ENCODE measurements around the gene DNAI4. TPM values are rescaled to one million over a fixed set of nuclear protein-coding genes. Genes with fewer than 3 reads are reported as not detected.
"Not testable (repeated sequence)": the region's sequence is repeated elsewhere in the genome, so short reads cannot be mapped to it uniquely, and the experiment has no call there.

DNAI4 gene, protein sequence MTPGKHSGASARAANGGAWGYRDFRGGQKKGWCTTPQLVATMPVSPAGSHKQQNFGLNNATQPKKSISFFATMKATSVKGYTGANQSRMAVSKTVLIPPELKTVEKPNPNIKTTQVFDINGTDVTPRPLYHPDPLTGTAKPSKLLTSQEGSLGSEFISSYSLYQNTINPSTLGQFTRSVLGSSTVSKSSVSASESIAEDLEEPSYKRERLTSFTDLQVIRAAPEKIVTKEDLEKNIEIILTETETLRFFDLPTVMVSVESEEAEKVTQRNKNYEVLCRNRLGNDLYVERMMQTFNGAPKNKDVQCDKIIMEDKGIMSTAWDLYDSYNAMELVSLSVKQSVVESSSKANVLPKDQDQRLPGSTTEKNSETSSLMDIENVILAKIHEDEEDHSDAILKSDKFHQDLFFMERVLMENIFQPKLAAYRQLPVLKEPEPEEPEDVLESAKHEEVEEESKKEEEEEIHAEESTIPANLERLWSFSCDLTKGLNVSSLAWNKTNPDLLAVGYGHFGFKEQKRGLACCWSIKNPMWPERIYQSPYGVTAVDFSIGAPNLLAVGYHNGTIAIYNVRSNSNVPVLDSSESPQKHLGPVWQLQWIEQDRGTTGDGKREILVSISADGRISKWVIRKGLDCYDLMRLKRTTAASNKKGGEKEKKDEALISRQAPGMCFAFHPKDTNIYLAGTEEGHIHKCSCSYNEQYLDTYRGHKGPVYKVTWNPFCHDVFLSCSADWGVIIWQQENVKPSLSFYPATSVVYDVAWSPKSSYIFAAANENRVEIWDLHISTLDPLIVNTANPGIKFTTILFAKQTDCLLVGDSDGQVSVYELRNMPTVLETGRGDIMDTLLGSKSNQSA
- total RNA-seq = 0.51 and 2.7 TPM in 2 replicates

DNA sequence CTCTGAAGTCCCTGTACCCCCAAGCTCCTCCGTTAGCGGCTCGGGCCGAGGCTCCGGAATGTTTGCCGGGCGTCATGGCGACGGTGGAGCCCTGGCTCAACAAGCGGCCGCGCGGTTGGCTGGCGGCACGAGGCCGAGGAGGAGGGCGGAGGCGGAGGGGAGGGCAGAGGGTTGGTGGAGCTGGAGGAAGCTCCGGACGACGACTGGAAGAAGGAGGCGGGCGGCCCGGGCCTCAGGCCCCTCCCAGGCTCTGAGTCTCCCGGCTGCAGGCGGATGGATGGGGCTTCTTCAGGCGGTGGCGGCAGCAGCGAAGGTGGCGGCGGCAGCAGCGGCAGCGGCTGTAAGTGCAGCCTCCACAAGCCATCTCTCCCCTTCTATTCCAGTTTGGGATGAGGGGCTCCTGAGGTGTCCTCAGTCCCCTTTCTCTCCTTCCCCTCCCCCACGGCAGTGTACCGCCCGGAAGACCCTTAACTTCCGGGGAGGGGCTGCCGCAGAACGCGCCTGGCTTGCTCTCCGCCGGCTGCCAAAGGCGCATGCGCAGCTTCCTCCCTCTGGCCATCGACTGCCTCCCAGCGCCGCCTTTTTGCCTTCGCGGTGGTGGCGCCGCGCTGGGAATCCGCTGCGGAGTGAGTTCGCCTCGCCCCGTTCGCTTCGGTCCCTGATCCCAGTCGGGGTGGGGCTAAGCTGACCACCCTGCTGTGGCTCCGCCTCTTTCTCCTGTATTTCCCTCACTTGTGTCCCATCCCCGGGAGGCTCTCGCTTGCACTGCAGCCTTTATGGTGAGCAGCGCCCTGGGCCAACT, at the start of gene DNAI4, which contains the start of gene MIER1:
TSS of gene DNAI4 (minus strand) at position 101 of the 802 bp plus-strand sequence. CDS start at position 76, 25 bp downstream.
TSS of gene MIER1 (plus strand) at position 235 of the 802 bp plus-strand sequence. CDS start at position 274, 39 bp downstream.
- intact Hi-C loops (cut with micrococcal nuclease) = loop anchor here (1.0 to 10.0 kb wide), 13 partner anchors 9 to 1959 kb away; partner anchors contain the start of genes DEPDC1, GADD45A, JAK1 and LEPR

DNA sequence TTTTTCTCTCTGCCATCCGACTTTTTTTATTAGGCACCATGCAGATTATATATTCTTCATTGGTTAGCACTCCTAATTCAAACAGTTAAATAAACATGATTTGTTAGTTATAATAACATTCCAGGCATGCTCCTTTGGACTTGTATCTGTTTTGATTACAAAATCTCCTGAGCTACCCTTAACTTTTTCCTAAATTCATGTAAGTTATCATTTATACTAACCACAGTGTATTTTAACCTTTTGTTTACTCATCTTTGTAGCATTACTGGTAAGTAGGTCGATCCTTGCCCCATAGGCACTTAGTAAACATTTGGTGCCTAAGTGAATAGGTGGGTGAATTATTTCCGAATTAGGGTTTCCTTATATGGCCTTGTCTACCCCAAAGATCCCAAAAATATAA, 43.9 kb upstream of the DNAI4 start:
- intact Hi-C loops (cut with micrococcal nuclease) = no loop called here

DNA sequence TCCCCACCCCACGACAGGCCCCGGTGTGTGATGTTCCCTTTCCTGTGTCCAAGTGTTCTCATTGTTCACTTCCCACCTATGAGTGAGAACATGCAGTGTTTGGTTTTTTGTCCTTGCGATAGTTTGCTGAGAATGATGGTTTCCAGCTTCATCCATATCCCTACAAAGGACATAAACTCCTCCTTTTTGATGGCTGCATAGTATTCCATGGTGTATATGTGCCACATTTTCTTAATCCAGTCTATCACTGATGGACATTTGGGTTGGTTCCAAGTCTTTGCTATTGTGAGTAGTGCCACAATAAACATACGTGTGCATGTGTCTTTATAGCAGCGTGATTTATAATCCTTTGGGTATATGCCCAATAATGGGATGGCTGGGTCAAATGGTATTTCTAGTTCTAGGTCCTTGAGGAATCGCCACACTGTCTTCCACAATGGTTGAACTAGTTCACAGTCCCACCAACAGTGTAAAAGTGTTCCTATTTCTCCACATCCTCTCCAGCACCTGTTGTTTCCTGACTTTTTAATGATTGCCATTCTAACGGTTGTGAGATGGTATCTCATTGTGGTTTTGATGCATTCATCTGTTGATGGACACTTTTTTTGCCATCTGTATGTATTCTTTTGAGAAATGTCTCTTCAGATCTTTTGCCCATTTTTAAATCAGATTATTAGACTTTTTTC, 41.7 kb upstream of the DNAI4 start:
- intact Hi-C loops (cut with micrococcal nuclease) = not testable (repeated sequence)

DNA sequence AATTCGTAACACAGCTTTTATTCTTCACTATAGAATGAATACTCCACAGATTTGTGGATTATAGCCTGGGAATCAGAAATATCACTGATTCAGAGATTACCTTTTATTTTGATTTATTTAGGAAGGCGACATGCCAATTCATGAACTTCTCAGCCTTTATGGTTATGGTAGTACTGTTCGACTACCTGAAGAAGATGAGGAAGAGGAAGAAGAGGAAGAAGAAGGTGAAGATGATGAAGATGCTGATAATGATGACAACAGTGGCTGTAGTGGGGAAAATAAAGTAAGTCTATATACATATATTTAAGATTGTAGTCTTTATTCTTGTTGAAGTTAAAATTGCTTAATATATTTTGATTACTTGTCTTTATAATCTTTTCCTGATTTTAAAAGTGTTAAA, 33.3 kb upstream of the DNAI4 start:
- intact Hi-C loops (cut with micrococcal nuclease) = no loop called here

DNA sequence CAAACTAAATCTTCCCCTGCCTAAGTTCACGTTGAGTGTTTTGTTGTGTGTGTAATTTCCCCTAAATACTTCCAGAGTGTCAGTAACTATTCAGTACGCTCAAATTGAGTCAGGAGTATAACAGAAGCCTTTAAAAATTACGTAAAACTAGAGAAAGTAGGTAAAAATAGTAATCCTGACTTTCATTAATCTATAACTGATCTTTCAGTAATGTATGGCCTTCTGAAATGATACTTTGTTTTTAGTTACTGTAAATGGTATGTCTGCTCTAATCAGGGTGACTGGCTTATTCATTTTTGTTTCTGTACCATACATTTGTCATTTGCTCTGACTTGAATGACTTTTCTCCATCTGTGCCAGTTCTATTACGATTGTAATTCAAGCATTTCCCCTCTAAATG, 29.6 kb upstream of the DNAI4 start:
- intact Hi-C loops (cut with micrococcal nuclease) = no loop called here

DNA sequence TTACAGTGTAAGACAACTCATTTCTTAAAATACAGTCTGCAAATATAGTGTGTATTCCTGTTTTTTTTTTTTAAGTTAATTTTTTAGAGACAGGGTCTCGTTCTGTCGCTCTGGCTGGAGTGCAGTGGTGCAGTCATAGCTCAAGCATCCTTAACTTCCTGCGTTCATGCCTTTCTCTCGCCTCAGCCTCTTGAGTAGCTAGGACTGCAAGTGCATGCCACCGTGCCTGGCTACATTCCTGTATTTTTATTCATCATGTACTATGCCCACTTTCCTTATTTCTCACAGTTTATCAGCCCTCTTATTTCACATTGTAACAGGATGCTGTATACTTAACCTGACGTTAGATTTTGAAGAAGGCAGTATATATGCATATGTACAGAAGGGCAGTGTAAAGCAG, 26.9 kb upstream of the DNAI4 start:
- intact Hi-C loops (cut with micrococcal nuclease) = no loop called here

DNA sequence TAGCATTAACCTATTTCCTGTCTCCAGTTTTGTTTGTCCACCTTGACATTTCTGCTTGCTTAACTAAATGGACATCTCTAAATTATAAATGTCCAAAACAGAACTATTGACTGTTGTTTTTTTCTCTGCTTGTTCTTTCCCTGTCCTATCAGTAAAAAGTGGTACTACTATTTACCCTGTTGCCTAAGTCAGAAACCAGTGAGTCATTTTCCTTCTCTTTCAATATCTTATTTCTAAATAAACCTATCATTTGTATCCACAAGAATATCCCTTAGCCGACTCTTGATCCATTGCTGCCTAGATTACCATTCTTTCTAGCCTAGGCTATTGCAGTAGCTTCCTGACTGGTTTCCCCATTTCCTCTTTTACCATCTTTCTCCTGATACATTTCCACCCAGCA, 22.6 kb upstream of the DNAI4 start:
- intact Hi-C loops (cut with micrococcal nuclease) = no loop called here

DNA sequence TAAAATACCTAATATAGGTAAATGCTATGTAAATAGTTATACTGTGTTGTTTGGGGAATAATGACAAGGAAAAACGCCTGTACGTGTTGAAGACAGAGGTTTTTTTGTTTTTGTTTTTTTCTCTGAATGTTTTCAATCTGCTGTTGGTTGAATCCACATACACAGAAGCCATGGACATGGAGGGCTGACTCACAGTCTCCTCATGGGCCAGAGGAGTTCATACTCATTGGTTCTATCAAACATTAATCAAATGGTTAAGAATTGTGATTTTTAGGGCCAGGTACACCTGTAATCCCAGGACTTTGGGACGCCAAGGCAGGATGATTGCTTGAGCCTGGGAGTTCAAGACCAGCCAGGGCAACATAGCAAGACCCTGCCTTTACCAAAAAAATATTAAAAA, 20.7 kb upstream of the DNAI4 start:
- intact Hi-C loops (cut with micrococcal nuclease) = no loop called here

DNA sequence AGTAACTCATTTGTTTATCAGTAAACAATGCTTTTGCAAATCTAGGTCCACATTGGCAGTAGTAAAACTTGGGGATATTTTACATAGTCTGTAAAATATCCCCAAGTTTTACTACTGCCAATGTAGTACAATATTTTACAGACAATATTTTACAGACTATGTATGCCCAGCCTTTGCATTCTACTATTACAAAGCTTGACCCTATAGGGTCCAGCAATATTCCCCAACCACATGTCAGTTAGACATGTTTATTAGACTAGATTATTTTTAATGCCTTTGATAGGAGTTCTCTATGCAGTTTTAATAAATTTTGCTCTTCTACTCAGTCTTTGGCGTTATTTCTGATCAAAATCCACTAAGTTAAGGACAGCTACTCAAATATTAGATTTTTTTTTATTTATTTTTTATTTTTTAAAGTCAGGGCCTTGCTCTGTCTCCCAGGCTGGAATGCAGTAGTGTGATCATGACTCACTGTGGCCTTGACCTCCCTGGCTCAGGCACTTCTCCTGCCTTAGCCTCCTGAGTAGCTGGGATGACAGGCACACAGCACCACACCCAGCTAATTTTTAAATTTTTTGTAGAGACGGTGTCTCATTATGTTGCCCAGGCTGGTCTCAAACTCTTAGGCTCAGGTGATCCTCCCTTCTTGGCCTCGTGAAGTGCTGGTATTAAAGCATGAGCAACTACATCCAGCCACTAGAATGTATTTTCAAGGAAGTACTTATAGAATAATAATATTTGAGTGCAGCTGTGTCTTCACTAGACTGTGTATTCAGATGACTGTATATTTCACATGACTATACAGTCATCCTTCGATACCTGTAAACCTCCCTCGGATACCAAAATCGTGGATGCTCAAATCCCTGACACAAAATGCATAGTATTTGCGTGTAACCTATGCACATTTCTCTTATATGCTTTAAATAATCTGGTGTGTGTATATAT, 19.9 kb upstream of the DNAI4 start:
- intact Hi-C loops (cut with micrococcal nuclease) = no loop called here

DNA sequence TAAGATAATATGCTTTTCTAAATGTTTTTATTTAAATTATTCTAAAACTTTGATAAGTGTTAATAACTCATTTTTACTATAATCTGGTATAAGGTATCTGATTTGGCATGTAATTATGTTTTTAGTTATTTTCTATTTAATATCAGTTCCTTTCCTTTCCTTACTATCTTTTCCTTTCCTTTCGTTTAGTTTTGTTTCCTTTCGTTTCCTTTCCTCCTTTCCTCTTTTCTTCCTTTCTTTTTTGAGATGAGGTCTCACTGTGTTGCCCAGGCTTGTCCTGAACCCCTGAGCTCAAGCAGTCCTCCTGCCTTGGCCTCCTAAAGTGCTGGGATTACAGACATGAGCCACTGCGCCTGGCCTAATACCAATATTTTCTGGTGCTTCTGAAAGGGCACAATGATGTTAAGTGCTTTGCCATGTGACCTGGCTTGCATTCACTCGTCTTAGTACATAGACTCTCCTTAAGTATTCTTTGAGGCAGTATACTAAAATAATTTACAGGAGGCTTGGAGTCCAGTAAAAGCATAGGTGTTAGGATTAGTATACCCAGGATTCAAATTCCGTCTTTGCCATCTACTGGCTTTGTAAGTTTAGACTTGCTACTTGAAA, 18.8 kb upstream of the DNAI4 start:
- intact Hi-C loops (cut with micrococcal nuclease) = no loop called here

DNA sequence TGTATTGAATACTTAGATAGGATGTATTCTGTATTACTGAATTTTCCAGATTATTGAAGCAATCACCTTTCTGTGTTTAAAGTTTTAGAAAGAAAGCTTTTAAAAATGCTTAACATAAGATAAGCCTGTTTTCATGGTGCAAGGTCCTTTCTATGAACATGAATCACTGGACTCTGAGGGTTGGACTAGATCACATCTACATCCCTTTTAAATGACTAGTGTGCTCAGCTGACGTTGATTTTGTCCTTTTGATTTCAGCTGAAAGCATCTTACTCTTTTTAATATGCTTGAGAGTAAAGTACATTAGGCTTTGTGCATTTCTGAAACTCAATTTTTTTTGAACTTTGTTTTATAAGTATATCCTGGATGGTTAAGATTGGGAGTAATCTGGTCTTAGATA, 16.3 kb upstream of the DNAI4 start:
- intact Hi-C loops (cut with micrococcal nuclease) = no loop called here

DNA sequence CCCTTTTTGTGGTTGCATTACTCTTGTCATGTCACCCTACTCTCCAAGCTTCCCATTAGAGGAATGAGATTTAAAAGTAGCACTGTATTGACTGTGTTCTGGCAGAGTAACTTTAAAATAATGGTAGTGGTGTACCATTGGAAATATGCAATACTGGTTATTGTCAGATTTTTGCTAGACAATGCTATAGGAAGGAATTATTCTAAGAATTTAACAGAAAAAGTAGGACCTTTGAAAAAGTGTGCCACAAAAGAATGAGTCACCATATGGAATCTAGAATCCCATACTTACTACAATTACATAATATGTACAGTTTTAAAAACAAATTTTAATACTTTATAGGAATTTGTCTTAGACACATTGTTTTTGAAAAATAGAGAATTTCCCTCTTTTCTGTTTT, 14.0 kb upstream of the DNAI4 start:
- intact Hi-C loops (cut with micrococcal nuclease) = loop anchor here (10.0 kb wide), 1 partner anchor 494 kb away; no protein-coding TSS in a partner anchor

DNA sequence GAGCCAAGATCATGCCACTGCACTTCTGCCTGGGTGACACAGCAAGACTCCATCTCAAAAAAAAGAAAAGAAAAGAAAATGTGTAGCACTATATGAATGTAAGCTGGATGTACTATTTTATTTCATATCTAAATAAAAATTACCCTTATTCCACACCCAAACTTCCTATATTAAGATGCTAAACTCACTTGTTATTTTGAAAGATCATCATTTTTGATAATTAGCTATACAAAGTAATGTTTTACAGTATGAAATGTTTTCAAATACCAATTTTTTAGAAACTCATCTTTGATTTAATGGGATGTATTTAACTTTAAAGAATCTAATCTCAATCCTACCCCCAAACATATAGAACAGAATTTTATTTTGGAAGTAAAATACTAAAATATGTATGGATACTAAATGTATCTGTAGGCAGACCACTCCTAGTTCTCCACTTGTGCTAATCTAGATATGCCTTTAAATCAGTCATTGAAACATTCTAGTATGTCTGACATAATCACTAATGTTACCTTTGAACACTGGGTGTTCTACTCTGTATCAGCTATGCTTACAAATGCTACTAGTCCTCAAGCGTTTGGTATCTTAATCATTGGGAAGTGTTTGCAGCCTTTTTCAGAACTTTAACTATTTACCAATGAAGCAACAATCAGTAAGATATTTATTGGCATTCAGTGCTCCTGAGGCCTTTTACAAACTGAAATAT, 13.0 kb upstream of the DNAI4 start:
- intact Hi-C loops (cut with micrococcal nuclease) = loop anchor here (10.0 kb wide), 1 partner anchor 493 kb away; no protein-coding TSS in a partner anchor

DNA sequence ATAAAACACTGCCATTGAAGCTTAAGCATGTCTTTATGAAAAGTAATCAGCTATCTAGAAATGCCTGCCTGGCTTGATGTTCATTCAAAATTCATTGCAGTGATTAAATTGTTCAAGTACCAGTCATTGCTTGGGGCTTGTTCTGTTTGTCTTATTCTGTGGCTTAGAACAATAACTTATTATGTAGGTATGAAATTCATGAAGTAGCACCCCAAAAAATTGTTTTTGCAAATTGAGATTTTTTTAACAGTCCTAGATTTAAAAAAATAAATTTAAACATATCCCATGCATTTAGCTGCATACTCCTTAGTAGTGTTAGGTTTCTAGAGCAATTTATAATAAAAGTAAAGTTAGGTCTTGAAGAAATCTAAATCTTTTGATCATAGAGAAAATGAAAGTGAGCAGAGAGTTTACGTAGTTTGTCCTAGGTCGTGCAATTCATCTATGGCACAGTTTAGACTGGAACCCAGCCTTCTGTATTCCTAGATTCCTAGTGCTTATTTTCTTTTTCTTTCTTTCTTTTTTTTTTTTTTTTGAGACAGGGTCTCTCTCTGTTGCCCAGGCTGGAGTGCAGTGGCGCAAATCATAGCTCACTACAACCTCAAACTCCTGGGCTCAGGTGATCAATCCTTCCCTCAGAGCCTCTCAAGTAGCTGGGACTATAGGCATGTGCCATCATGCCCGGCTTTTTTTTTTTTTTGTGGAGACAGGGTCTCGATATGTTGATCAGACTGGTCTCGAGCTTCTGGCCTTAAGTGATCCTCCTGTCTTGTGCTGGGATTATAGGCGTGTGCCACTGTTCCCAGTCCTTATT, 9.4 kb upstream of the DNAI4 start:
- intact Hi-C loops (cut with micrococcal nuclease) = loop anchor here (1.0 to 10.0 kb wide), 7 partner anchors 9 to 1867 kb away; no protein-coding TSS in a partner anchor

DNA sequence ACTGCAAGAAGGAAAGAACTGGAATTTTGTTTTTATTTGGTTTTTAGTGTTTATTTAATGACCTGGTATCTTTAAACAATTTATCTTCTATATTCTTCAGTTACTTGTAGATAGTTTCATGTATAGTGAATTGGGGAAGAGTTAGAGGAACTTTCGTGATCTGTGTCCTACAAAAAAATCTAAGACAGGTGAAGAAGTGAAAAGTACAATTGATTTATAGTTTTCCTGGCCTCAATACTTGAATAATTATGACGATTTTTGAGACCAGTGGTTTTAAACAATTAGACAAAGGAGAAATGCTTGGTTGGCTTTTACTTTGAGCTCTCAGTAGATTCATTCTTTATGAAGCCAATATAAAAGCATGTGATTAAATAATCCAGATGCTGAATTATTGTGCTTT, 7.6 kb upstream of the DNAI4 start:
- intact Hi-C loops (cut with micrococcal nuclease) = loop anchor here (5.0 to 10.0 kb wide), 5 partner anchors 380 to 1865 kb away; no protein-coding TSS in a partner anchor

DNA sequence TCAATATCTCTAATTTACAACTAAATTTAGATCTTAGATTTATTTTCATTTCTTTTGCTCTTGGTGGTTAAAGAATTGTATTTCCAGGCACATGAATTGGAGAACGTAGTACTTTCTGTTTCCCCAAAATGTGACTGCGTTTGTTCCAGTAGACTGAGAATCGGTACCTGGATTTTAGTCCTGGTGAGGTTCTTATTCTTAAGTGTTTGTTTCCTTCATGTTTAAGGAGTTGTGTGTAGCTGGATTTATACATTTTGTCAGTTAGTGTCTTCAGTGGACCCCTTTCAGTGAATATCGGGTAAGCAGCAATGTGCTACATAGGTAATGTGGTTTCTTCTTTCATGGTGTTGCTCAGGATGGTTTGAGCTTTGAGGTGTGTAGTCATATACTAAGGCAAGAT, 6.9 kb upstream of the DNAI4 start:
- intact Hi-C loops (cut with micrococcal nuclease) = loop anchor here (2.0 to 10.0 kb wide), 6 partner anchors 49 to 1864 kb away; no protein-coding TSS in a partner anchor

DNA sequence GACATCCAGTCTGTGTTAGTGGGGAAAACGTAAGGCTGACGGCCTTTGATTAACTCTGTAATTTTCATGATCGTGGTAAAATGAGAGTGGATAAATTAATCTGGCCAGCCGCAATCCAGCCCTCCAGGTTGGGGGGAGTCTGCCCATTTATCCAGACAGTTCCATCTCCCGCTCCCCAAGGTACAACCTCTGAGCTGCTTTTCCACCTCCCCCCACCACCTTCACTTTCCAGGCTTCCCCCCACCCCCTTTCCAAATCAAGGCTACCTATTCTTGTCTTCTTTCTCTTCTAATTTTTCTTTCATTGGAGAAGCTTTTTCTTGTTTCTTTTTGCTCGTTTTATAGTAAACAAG, 6.1 kb upstream of the DNAI4 start:
- intact Hi-C loops (cut with micrococcal nuclease) = loop anchor here (1.0 to 10.0 kb wide), 9 partner anchors 50 to 1863 kb away; partner anchors contain the start of gene SERBP1

Data from T-helper 1 cell treated with Interleukin-12 subunit alpha and Interleukin-12 subunit beta and Interleukin-4 antibody, amounts not matched to agents 30 ng/mL and 1 ng/mL, for 36 hours (primary cell).